Measurements from ENCODE around the gene LAMP2.
"Not testable (repeated sequence)": the region's sequence is repeated elsewhere in the genome, so short reads cannot be mapped to it uniquely, and the experiment has no call there.

- TF ChIP-seq SP1 (CRISPR knock-in tag; IDR thresholded peaks at IDR 0.05); GMEB1 (CRISPR knock-in tag; IDR thresholded peaks at IDR 0.05); POLR2AphosphoS5 (IDR thresholded peaks at IDR 0.05; ENCODE audit: control insufficient read depth, insufficient read depth, low read depth, low read length): not testable (repeated sequence)
These were observed 561 bp upstream of the LAMP2 start for GRCh38 chrX:120469657-120470056.

Measured in K562 (cell line).